Measurements from ENCODE around the gene DENND6B. TPM values are rescaled to one million over a fixed set of nuclear protein-coding genes. Genes with fewer than 3 reads are reported as not detected.
A peak's percentile ranks its signal among the peaks of the same experiment; 100 is the strongest.

Gene DENND6B
- total RNA-seq, 4 donors from 2014 or later, result 2.9 to 15.5 (median 8.0) TPM

GRCh38 chr22:50308986-50309600, 17.7 kb downstream of the DENND6B start:
- DNase-seq, result no peak
- no peaks in the 10 kb centered on the region for H3K36me3 ChIP-seq
- TF ChIP-seq POLR2A (IDR thresholded peaks at IDR 0.05) (no peak), CTCF (IDR thresholded peaks at IDR 0.05) (no peak)
- H3K4me3 ChIP-seq, result no peak overlapping the region
- H3K4me1 ChIP-seq, result peaks cover 9 to 32% of the 10 kb centered on the region in 2 donors
- no peaks in the 10 kb centered on the region for H3K27me3 ChIP-seq
- peak overlapping the region; percentile 85 to 94 for H3K27ac ChIP-seq
- no peaks in the 10 kb centered on the region for H3K9me3 ChIP-seq
- intact Hi-C loops (cut with DNase I; ENCODE audit: low total_unique reads), result no loop called here

GRCh38 chr22:50308597-50308935, 18.2 kb downstream of the DENND6B start:
- intact Hi-C loops (cut with DNase I; ENCODE audit: low total_unique reads), result no loop called here
- no peaks in the 10 kb centered on the region for H3K27me3 ChIP-seq
- H3K9me3 ChIP-seq, result no peaks in the 10 kb centered on the region
- H3K4me1 ChIP-seq, result peaks cover 12 to 37% of the 10 kb centered on the region in 2 donors
- DNase-seq, result peak; percentile 87
- H3K36me3 ChIP-seq, result no peaks in the 10 kb centered on the region
- H3K27ac ChIP-seq, result peak overlapping the region; percentile 85 to 94
- no peak overlapping the region for H3K4me3 ChIP-seq
- TF ChIP-seq POLR2A (IDR thresholded peaks at IDR 0.05) (no peak), CTCF (IDR thresholded peaks at IDR 0.05) (no peak)

- intact Hi-C loops (cut with DNase I; ENCODE audit: low total_unique reads), result no loop called here
- Histone ChIP-seq H3K36me3 (no peaks in the 10 kb centered on the region), H3K9me3 (no peaks in the 10 kb centered on the region), H3K4me1 (peaks cover 17 to 43% of the 10 kb centered on the region in 2 donors), H3K27ac (peak overlapping the region; percentile 85 to 94), H3K27me3 (no peaks in the 10 kb centered on the region), H3K4me3 (no peak overlapping the region)
- peak; percentile 51 to 56 for DNase-seq
- TF ChIP-seq CTCF (IDR thresholded peaks at IDR 0.05) (no peak), POLR2A (IDR thresholded peaks at IDR 0.05) (no peak)
These were observed 18.8 kb downstream of the DENND6B start for GRCh38 chr22:50307890-50308596.

GRCh38 chr22:50306753-50307749, 19.8 kb downstream of the DENND6B start, which contains the start of gene PLXNB2:
PLXNB2 (minus strand) TSS chr22:50307646; CDS start chr22:50290584, 17,062 bp downstream.
- Histone ChIP-seq H3K9me3 (no peaks in the 10 kb centered on the region), H3K4me3 (peak within 1 kb of the TSS; percentile 61 to 95), H3K27me3 (no peaks in the 10 kb centered on the region), H3K4me1 (peaks cover 21 to 53% of the 10 kb centered on the region in 2 donors), H3K27ac (peak within 1 kb of the TSS; percentile 88 to 94), H3K36me3 (no peaks in the 10 kb centered on the region)
- TF ChIP-seq POLR2A (IDR thresholded peaks at IDR 0.05) (peak; percentile 61 to 72), CTCF (IDR thresholded peaks at IDR 0.05) (no peak)
- peak; percentile 83 to 84 for DNase-seq
- intact Hi-C loops (cut with DNase I; ENCODE audit: low total_unique reads), result no loop called here
